ENCODE data around the gene SLC37A4.
"Not testable (repeated sequence)": the region's sequence is repeated elsewhere in the genome, so short reads cannot be mapped to it uniquely, and the experiment has no call there.

DNA sequence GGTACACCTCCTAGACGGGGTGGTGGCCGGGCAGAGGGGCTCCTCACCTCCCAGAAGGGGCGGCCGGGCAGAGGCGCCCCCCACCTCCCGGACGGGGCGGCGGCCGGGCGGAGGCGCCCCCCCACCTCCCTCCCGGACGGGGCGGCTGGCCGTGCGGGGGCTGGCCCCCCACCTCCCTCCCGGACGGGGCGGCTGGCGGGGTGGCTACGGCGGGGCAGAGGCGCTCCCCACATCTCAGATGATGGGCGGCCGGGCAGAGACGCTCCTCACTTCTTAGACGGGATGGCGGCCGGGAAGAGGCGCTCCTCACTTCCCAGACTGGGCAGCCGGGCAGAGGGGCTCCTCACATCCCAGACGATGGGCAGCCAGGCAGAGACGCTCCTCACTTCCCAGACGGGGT, 28.5 kb upstream of the SLC37A4 start:
- TF ChIP-seq POLR2A, POU2F2, POLR2AphosphoS5 (IDR thresholded peaks at IDR 0.05; ENCODE audit: low read depth, low read length): not testable (repeated sequence)
